ENCODE measurements around the gene OGFR.

The OGFR gene

GRCh38 chr20:62807444-62808210, 3.0 kb downstream of the OGFR start:
- H3K4me3 ChIP-seq (ENCODE audit: low read depth, low read length): no peak overlapping the region
- DNase-seq (ENCODE audit: low read depth, low spot score): no peak
- no peak for TF ChIP-seq CTCF (IDR thresholded peaks at IDR 0.05; ENCODE audit: low read depth, low read length)
- in situ Hi-C loops (cut with HindIII; ENCODE audit: low sequenced_read_pairs): no loop called here

- peak; percentile 97 for TF ChIP-seq CTCF (IDR thresholded peaks at IDR 0.05; ENCODE audit: low read depth, low read length)
- in situ Hi-C loops (cut with HindIII; ENCODE audit: low sequenced_read_pairs): no loop called here
- H3K4me3 ChIP-seq (ENCODE audit: low read depth, low read length): no peak overlapping the region
- DNase-seq (ENCODE audit: low read depth, low spot score): peak; percentile 41
Measured at GRCh38 chr20:62808211-62808865, 3.7 kb downstream of the OGFR start.

- H3K4me3 ChIP-seq (ENCODE audit: low read depth, low read length): no peak overlapping the region
- TF ChIP-seq CTCF (IDR thresholded peaks at IDR 0.05; ENCODE audit: low read depth, low read length): no peak
- DNase-seq (ENCODE audit: low read depth, low spot score): no peak
- in situ Hi-C loops (cut with HindIII; ENCODE audit: low sequenced_read_pairs): no loop called here
Measured at GRCh38 chr20:62809530-62810428, 5.1 kb downstream of the OGFR start.

- in situ Hi-C loops (cut with HindIII; ENCODE audit: low sequenced_read_pairs): no loop called here
Measured at GRCh38 chr20:62811320-62811719, 6.7 kb downstream of the OGFR start.

GRCh38 chr20:62811720-62812119, 7.1 kb downstream of the OGFR start:
- DNase-seq (ENCODE audit: low read depth, low spot score): no peak
- in situ Hi-C loops (cut with HindIII; ENCODE audit: low sequenced_read_pairs): no loop called here
- no peak for TF ChIP-seq CTCF (IDR thresholded peaks at IDR 0.05; ENCODE audit: low read depth, low read length)
- H3K4me3 ChIP-seq (ENCODE audit: low read depth, low read length): no peak overlapping the region

More at GRCh38 chr20:62811320-62811719, 6.7 kb downstream of the OGFR start:
- DNase-seq (ENCODE audit: low read depth, low spot score): no peak
- no peak for TF ChIP-seq CTCF (IDR thresholded peaks at IDR 0.05; ENCODE audit: low read depth, low read length)
- no peak overlapping the region for H3K4me3 ChIP-seq (ENCODE audit: low read depth, low read length)

GRCh38 chr20:62812181-62812906, 7.7 kb downstream of the OGFR start:
- TF ChIP-seq CTCF (IDR thresholded peaks at IDR 0.05; ENCODE audit: low read depth, low read length): no peak
- H3K4me3 ChIP-seq (ENCODE audit: low read depth, low read length): no peak overlapping the region
- in situ Hi-C loops (cut with HindIII; ENCODE audit: low sequenced_read_pairs): no loop called here
- no peak for DNase-seq (ENCODE audit: low read depth, low spot score)
